HepG2 (cell line): ENCODE measurements around the gene MTCH1. TPM values are rescaled to one million over a fixed set of nuclear protein-coding genes. Genes with fewer than 3 reads are reported as not detected.

ENCODE experiments used
- ARHGAP35 ChIP-seq: sonication (generic); formaldehyde crosslinking; IDR thresholded peaks from 2 replicates; pipeline ENCODE4 v1.9.0; 2022; ENCODE audit warnings: mild to moderate bottlenecking, inconsistent platforms, moderate library complexity, missing genetic modification reagents, borderline replicate concordance
- BHLHE40 ChIP-seq: IDR thresholded peaks from 2 replicates; pipeline ENCODE4 v1.6.1; 2011; ENCODE audit warnings: low read length, improper control_type of control experiment
- CBX5 ChIP-seq: sonication (generic); formaldehyde crosslinking; IDR thresholded peaks from 2 replicates; pipeline ENCODE4 v1.4.0; 2020; ENCODE audit warnings: missing genetic modification reagents, borderline replicate concordance
- FOSL2 ChIP-seq: sonication (generic); formaldehyde crosslinking; IDR thresholded peaks from 2 replicates; pipeline ENCODE4 v1.4.0; 2020; ENCODE audit warnings: missing genetic modification reagents
- HNRNPUL1 ChIP-seq: fragments of 200-400 bp; formaldehyde crosslinking; IDR thresholded peaks from 2 replicates; pipeline ENCODE4 v1.6.1; 2017; ENCODE audit warnings: low read depth, mild to moderate bottlenecking, low read length, moderate library complexity
- JUN ChIP-seq: sonication (generic); formaldehyde crosslinking; IDR thresholded peaks from 2 replicates; pipeline ENCODE4 v1.4.0; 2020; ENCODE audit warnings: mild to moderate bottlenecking, missing genetic modification reagents
- JUNB ChIP-seq: sonication (generic); formaldehyde crosslinking; IDR thresholded peaks from 2 replicates; pipeline ENCODE4 v1.8.0; 2022; ENCODE audit warnings: missing genetic modification reagents, mild to moderate bottlenecking, borderline replicate concordance
- KDM6A ChIP-seq: IDR thresholded peaks from 2 replicates; pipeline ENCODE4 v1.6.1; 2016; ENCODE audit warnings: low read depth
- MIER2 ChIP-seq: IDR thresholded peaks from 2 replicates; pipeline ENCODE4 v1.6.1; 2016; ENCODE audit warnings: missing biosample characterization, missing genetic modification reagents
- NCOA5 ChIP-seq: sonication (generic); formaldehyde crosslinking; IDR thresholded peaks from 2 replicates; pipeline ENCODE4 v1.4.0; 2020; ENCODE audit warnings: missing genetic modification reagents
- NFE2L2 ChIP-seq: fragments of 150-350 bp; IDR thresholded peaks from 2 replicates; pipeline ENCODE4 v1.6.1; 2014; ENCODE audit warnings: low read length
- PITX1 ChIP-seq: sonication (generic); formaldehyde crosslinking; IDR thresholded peaks from 2 replicates; pipeline ENCODE4 v1.5.1; 2020; ENCODE audit warnings: mild to moderate bottlenecking, missing genetic modification reagents
- RBFOX2 ChIP-seq: fragments of 200-400 bp; formaldehyde crosslinking; IDR thresholded peaks from 2 replicates; pipeline ENCODE4 v1.6.1; 2017; ENCODE audit warnings: low read depth, mild to moderate bottlenecking, low read length
- SOX6 ChIP-seq, 2 experiments: fragments of 450-650 bp in 1 of 2; sonication (generic) in 1 of 2; formaldehyde crosslinking in 1 of 2; IDR thresholded peaks; 2 replicates each; pipeline versions ENCODE4 v1.4.0 to v1.6.1; 2017 to 2020; ENCODE audit warnings: antibody characterized with exemption in 1 of 2, mild to moderate bottlenecking in 1 of 2, missing genetic modification reagents in 1 of 2
- ZEB1 ChIP-seq: IDR thresholded peaks from 2 replicates; pipeline ENCODE4 v1.6.1; 2012; ENCODE audit warnings: mild to moderate bottlenecking, low read depth, inconsistent platforms; ENCODE audit not compliant: insufficient replicate concordance
- ZFAT ChIP-seq: sonication (generic); formaldehyde crosslinking; conservative IDR thresholded peaks from 2 replicates; pipeline ENCODE4 v1.8.1; 2023; ENCODE audit warnings: missing genetic modification reagents, inconsistent platforms
- ZKSCAN5 ChIP-seq: sonication (generic); formaldehyde crosslinking; IDR thresholded peaks from 2 replicates; pipeline ENCODE4 v1.5.1; 2020; ENCODE audit warnings: mild to moderate bottlenecking, missing genetic modification reagents
- ZNF260 ChIP-seq: sonication (generic); formaldehyde crosslinking; IDR thresholded peaks from 2 replicates; pipeline ENCODE4 v1.4.0; 2020; ENCODE audit warnings: missing genetic modification reagents, low read depth, mild to moderate bottlenecking, borderline replicate concordance
- ZNF703 ChIP-seq: sonication (generic); formaldehyde crosslinking; IDR thresholded peaks from 2 replicates; pipeline ENCODE4 v1.5.1; 2020; ENCODE audit warnings: missing genetic modification reagents, mild to moderate bottlenecking, moderate library complexity, borderline replicate concordance
- polyA plus RNA-seq, 8 experiments: library from polyadenylated mRNA; depleted of rRNA in 3 of 8; stranded (reverse) in 7 of 8; unstranded in 1 of 8; fragments of >200 nt; fragmentation: Illumina TruSeq in 4 of 8; extraction: Trizol in 4 of 8; gene quantifications; 2 replicates each; pipeline versions ENCODE4 v1.2.1 to v1.2.3, GENCODE V29; 2011 to 2016; ENCODE audit warnings: low read depth in 4 of 8, missing spikeins in 1 of 8, mixed read lengths in 1 of 8; ENCODE audit not compliant: insufficient read depth in 1 of 8
- total RNA-seq, 5 experiments: library from RNA; depleted of rRNA; stranded (reverse); fragments of >200 nt; fragmentation: Illumina TruSeq; extraction: Trizol; gene quantifications; 2 replicates each; pipeline ENCODE4 v1.2.3, GENCODE V29; 2016; ENCODE audit warnings: low read depth in 1 of 5
- TF ChIP-seq, protein P1 (sequence below): sonication (generic); formaldehyde crosslinking; IDR thresholded peaks from 2 replicates; pipeline ENCODE4 v1.4.0; 2020; ENCODE audit warnings: mild to moderate bottlenecking, missing genetic modification reagents
- TF ChIP-seq, protein P2 (sequence below): sonication (generic); formaldehyde crosslinking; IDR thresholded peaks from 2 replicates; pipeline ENCODE4 v1.4.0; 2020; ENCODE audit warnings: missing genetic modification reagents
- TF ChIP-seq, protein P3 (sequence below): sonication (generic); formaldehyde crosslinking; IDR thresholded peaks from 2 replicates; pipeline ENCODE4 v1.8.0; 2022; ENCODE audit warnings: missing genetic modification reagents, mild to moderate bottlenecking, borderline replicate concordance
- TF ChIP-seq, protein P4 (sequence below): IDR thresholded peaks from 2 replicates; pipeline ENCODE4 v1.6.1; 2016; ENCODE audit warnings: mild to moderate bottlenecking, missing biosample characterization, missing genetic modification reagents

MTCH1 gene
- total and polyA plus RNA-seq, 2 of the 13 experiments (the other 11 are each of a cell fraction or from before 2014, with no cell fraction given) = 86.2 to 144 TPM

DNA sequence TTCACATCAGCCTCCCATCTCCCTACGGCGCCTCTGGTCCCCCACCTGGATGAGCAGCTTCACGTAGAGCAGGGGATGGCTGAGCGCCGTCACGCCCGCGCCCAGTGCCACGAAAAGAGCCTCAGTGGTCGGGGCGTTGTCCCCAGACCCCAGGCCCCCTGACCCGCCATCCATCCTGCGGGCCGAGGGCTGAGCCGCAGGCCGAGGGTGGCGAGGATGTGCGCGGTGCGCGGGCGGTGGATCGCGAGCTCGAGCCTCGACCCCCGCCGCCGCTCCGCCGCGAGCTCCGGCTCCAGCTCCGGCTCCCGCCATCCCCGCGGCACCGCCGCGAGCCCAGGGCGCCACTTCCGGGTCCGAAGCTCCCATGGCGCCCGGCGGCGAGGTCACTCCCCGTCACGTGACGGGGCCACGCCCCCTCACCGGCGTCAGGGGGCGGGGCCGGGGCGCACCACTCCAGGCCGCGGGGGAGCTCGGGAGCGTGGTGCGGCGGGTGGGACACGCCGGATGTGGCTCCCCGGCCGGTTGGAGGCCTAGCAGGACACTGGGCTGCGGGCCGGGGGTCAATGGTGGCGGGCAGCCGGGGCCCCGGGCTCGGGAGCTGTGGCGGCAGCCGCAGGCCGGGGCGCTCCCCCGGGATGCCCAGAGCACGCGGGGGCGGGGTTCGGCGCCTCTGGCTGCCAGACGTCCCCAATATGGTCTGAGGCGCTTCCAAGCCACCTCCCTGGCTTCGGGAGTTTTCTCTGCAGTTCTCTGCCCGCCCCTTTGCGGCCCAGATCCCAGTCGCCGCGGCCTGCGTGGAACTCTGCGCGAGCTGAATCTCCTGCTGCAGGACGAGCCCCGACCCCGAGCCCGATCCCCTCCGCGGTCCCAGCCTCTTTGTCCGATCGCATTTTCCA is at the start of gene MTCH1 (continued):
- 0 out of 2 replicates have a peak, but pooled peaks have one; percentile 47 for TF ChIP-seq MIER2 (CRISPR knock-in tag)
- no peak for TF ChIP-seq ZFAT (CRISPR knock-in tag)
- TF ChIP-seq, protein P1, sequence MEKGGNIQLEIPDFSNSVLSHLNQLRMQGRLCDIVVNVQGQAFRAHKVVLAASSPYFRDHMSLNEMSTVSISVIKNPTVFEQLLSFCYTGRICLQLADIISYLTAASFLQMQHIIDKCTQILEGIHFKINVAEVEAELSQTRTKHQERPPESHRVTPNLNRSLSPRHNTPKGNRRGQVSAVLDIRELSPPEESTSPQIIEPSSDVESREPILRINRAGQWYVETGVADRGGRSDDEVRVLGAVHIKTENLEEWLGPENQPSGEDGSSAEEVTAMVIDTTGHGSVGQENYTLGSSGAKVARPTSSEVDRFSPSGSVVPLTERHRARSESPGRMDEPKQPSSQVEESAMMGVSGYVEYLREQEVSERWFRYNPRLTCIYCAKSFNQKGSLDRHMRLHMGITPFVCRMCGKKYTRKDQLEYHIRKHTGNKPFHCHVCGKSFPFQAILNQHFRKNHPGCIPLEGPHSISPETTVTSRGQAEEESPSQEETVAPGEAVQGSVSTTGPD (CRISPR knock-in tag) = no peak
- no peak for TF ChIP-seq ZEB1
- TF ChIP-seq ZNF703 (CRISPR knock-in tag) = no peak
- no peak for TF ChIP-seq ARHGAP35 (CRISPR knock-in tag)
- TF ChIP-seq, protein P2, sequence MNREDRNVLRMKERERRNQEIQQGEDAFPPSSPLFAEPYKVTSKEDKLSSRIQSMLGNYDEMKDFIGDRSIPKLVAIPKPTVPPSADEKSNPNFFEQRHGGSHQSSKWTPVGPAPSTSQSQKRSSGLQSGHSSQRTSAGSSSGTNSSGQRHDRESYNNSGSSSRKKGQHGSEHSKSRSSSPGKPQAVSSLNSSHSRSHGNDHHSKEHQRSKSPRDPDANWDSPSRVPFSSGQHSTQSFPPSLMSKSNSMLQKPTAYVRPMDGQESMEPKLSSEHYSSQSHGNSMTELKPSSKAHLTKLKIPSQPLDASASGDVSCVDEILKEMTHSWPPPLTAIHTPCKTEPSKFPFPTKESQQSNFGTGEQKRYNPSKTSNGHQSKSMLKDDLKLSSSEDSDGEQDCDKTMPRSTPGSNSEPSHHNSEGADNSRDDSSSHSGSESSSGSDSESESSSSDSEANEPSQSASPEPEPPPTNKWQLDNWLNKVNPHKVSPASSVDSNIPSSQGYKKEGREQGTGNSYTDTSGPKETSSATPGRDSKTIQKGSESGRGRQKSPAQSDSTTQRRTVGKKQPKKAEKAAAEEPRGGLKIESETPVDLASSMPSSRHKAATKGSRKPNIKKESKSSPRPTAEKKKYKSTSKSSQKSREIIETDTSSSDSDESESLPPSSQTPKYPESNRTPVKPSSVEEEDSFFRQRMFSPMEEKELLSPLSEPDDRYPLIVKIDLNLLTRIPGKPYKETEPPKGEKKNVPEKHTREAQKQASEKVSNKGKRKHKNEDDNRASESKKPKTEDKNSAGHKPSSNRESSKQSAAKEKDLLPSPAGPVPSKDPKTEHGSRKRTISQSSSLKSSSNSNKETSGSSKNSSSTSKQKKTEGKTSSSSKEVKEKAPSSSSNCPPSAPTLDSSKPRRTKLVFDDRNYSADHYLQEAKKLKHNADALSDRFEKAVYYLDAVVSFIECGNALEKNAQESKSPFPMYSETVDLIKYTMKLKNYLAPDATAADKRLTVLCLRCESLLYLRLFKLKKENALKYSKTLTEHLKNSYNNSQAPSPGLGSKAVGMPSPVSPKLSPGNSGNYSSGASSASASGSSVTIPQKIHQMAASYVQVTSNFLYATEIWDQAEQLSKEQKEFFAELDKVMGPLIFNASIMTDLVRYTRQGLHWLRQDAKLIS (CRISPR knock-in tag) = peak; percentile 73; the same call in 1 of the 2 replicates
- TF ChIP-seq RBFOX2 = peak; percentile 94
- TF ChIP-seq ZNF260 (CRISPR knock-in tag) = no peak
- peak; percentile 100 for TF ChIP-seq BHLHE40
- no peak for TF ChIP-seq NCOA5
- TF ChIP-seq KDM6A = no peak
- TF ChIP-seq PITX1 (CRISPR knock-in tag) = no peak
- 0 out of 2 replicates have a peak, but pooled peaks have one; percentile 62 for TF ChIP-seq JUNB (CRISPR knock-in tag)
- TF ChIP-seq, protein P3, sequence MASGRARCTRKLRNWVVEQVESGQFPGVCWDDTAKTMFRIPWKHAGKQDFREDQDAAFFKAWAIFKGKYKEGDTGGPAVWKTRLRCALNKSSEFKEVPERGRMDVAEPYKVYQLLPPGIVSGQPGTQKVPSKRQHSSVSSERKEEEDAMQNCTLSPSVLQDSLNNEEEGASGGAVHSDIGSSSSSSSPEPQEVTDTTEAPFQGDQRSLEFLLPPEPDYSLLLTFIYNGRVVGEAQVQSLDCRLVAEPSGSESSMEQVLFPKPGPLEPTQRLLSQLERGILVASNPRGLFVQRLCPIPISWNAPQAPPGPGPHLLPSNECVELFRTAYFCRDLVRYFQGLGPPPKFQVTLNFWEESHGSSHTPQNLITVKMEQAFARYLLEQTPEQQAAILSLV (CRISPR knock-in tag) = peak; percentile 98; the same call in 1 of the 2 replicates
- TF ChIP-seq JUN (CRISPR knock-in tag) = 0 out of 2 replicates have a peak, but pooled peaks have one; percentile 42
- no peak for TF ChIP-seq SOX6 (IDR thresholded peaks at IDR 0.05)
- no peak; the same call in 1 of the 2 replicates for TF ChIP-seq SOX6 (CRISPR knock-in tag; IDR thresholded peaks at IDR 0.05)
- no peak for TF ChIP-seq CBX5 (CRISPR knock-in tag)
- no peak for TF ChIP-seq NFE2L2
- no peak for TF ChIP-seq HNRNPUL1
- TF ChIP-seq, protein P4, sequence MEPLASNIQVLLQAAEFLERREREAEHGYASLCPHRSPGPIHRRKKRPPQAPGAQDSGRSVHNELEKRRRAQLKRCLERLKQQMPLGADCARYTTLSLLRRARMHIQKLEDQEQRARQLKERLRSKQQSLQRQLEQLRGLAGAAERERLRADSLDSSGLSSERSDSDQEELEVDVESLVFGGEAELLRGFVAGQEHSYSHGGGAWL = peak; percentile 67; the same call in 1 of the 2 replicates
- no peak for TF ChIP-seq FOSL2 (CRISPR knock-in tag)
- TF ChIP-seq ZKSCAN5 (CRISPR knock-in tag) = no peak
